ENCODE measurements around the gene BACH2.

- no peak for TF ChIP-seq CTCF (IDR thresholded peaks at IDR 0.05)
- no peak for TF ChIP-seq POLR2AphosphoS5 (IDR thresholded peaks at IDR 0.05)
- TF ChIP-seq EP300 (IDR thresholded peaks at IDR 0.05), result no peak
- TF ChIP-seq POLR2A (IDR thresholded peaks at IDR 0.05), result no peak
These were observed 368.7 kb downstream of the BACH2 start for GRCh38 chr6:89927791-89928550.
